GM23248 (cell line): ENCODE results near the gene GFOD1. TPM values are rescaled to one million over a fixed set of nuclear protein-coding genes. Genes with fewer than 3 reads are reported as not detected.

Source experiments
- DNase-seq: peaks from one replicate; pipeline ENCODE4 v3.0.0-alpha.2; 2015
- H2AFZ ChIP-seq: fragments of 200-600 bp; sonication (generic); 2 replicates; pipeline ENCODE4 v1.6.1; 2016; ENCODE audit warnings: antibody characterized with exemption
- H3F3A ChIP-seq: fragments of 200-600 bp; sonication (generic); 2 replicates; pipeline ENCODE4 v1.6.1; 2016; ENCODE audit warnings: mild to moderate bottlenecking, antibody characterized with exemption, mixed run types; ENCODE audit not compliant: insufficient read depth
- H3K27ac ChIP-seq: fragments of 200-600 bp; sonication (generic); 2 replicates; pipeline ENCODE4 v1.5.1; 2016; ENCODE audit warnings: mild to moderate bottlenecking
- H3K27me3 ChIP-seq: fragments of 200-600 bp; sonication (generic); replicated peaks from 2 replicates; pipeline ENCODE4 v1.6.1; 2016; ENCODE audit warnings: mild to moderate bottlenecking; ENCODE audit not compliant: insufficient read depth
- H3K36me3 ChIP-seq: fragments of 200-600 bp; sonication (generic); 2 replicates; pipeline ENCODE4 v1.6.1; 2016; ENCODE audit warnings: low read depth, mild to moderate bottlenecking
- H3K4me1 ChIP-seq: fragments of 200-600 bp; sonication (generic); 2 replicates; pipeline ENCODE4 v1.6.1; 2016; ENCODE audit warnings: mild to moderate bottlenecking; ENCODE audit not compliant: insufficient read depth
- H3K4me2 ChIP-seq: fragments of 200-600 bp; sonication (generic); one replicate; pipeline ENCODE4 v1.6.1; 2016; ENCODE audit warnings: mild to moderate bottlenecking; ENCODE audit not compliant: unreplicated experiment
- H3K4me3 ChIP-seq: fragments of 200-600 bp; sonication (generic); 2 replicates; pipeline ENCODE4 v1.5.1; 2016; ENCODE audit warnings: mild to moderate bottlenecking
- H3K79me2 ChIP-seq: fragments of 200-600 bp; sonication (generic); 2 replicates; pipeline ENCODE4 v1.6.1; 2016; ENCODE audit warnings: mild to moderate bottlenecking; ENCODE audit not compliant: insufficient read depth
- H3K9ac ChIP-seq: fragments of 200-600 bp; sonication (generic); 2 replicates; pipeline ENCODE4 v1.6.1; 2016; ENCODE audit warnings: mild to moderate bottlenecking
- H3K9me2 ChIP-seq: fragments of 200-600 bp; sonication (generic); 2 replicates; pipeline ENCODE4 v1.6.1; 2016; ENCODE audit warnings: mixed run types, mild to moderate bottlenecking, moderate library complexity; ENCODE audit not compliant: insufficient read depth
- H3K9me3 ChIP-seq: fragments of 200-600 bp; sonication (generic); one replicate; pipeline ENCODE4 v1.6.1; 2017; ENCODE audit warnings: low read depth
- H4K20me1 ChIP-seq: fragments of 200-600 bp; sonication (generic); 2 replicates; pipeline ENCODE4 v1.6.0; 2016; ENCODE audit not compliant: insufficient read depth
- EZH2 ChIP-seq: fragments of 200-600 bp; sonication (generic); IDR thresholded peaks from 2 replicates; pipeline ENCODE4 v1.6.1; 2018; ENCODE audit warnings: antibody characterized with exemption, mild to moderate bottlenecking; ENCODE audit not compliant: insufficient read depth, poor library complexity, severe bottlenecking
- EZH2phosphoT487 ChIP-seq: fragments of 200-600 bp; sonication (generic); IDR thresholded peaks from 2 replicates; pipeline ENCODE4 v1.6.1; 2018; ENCODE audit warnings: antibody characterized with exemption, moderate library complexity, mild to moderate bottlenecking, low read depth; ENCODE audit not compliant: insufficient read depth
- WGBS, 2 experiments: methylation state at CpG; one replicate each; pipeline ENCODE4 v1.1.6; 2015 to 2017; ENCODE audit warnings: low lambda C conversion rate in 2 of 2, low coverage in 1 of 2; ENCODE audit errors: missing lambda C conversion rate in 2 of 2; 5-methylcytosine and 5-hydroxymethylcytosine counted together
- in situ Hi-C: fragments of 300-500 bp; cut with MboI; formaldehyde crosslinking; loops from 2 replicates; pipeline ENCODE4 v1.15.0; 2020
- polyA plus RNA-seq: library from polyadenylated mRNA; unstranded; fragments of >200 nt; fragmentation: Nextera tagmentation; extraction: Ambion mirVana; gene quantifications from 2 replicates; pipeline ENCODE4 v1.2.1, GENCODE V29; 2016
- total RNA-seq: library from RNA; depleted of rRNA; stranded (reverse); fragments of >200 nt; shearing (Covaris generic); gene quantifications from 2 replicates; pipeline ENCODE4 v1.2.3, GENCODE V29; 2014

The GFOD1 gene
- total and polyA plus RNA-seq, 2 experiments from 2014 or later = 0.84 to 0.97 TPM

- no peak overlapping the region for H3K9ac ChIP-seq
- in situ Hi-C loops = no loop called here
- H3K27me3 ChIP-seq = no peaks in the 10 kb centered on the region
These were observed 91.1 kb downstream of the GFOD1 start for GRCh38 chr6:13396241-13396792.

GRCh38 chr6:13395272-13396237 lies 91.8 kb downstream of the GFOD1 start:
- Histone ChIP-seq H3K36me3 (no peaks in the 10 kb centered on the region), H3K27me3 (no peaks in the 10 kb centered on the region), H3K4me3 (no peak overlapping the region), H3K9me2 (no peaks in the 10 kb centered on the region), H2AFZ (no peak overlapping the region), H3K79me2 (no peaks in the 10 kb centered on the region), H3K4me1 (peaks cover 5% of the 10 kb centered on the region; the same call in 1 of the 2 replicates), H3K9me3 (no peaks in the 10 kb centered on the region), H3F3A (no peaks in the 10 kb centered on the region), H4K20me1 (no peaks in the 10 kb centered on the region), H3K27ac (no peak overlapping the region), H3K9ac (no peak overlapping the region), H3K4me2 (no peak overlapping the region)
- DNase-seq = peak; percentile 81
- in situ Hi-C loops = no loop called here
- TF ChIP-seq EZH2phosphoT487 = no peak
- no peak for TF ChIP-seq EZH2
- WGBS, 2 experiments = 74% methylated on average over 12 of the region's 12 CpGs

More at GRCh38 chr6:13396241-13396792, 91.1 kb downstream of the GFOD1 start:
- Histone ChIP-seq H3K4me2 (no peak overlapping the region), H3K79me2 (no peaks in the 10 kb centered on the region), H2AFZ (no peak overlapping the region), H3K4me1 (peaks cover 5% of the 10 kb centered on the region; the same call in 1 of the 2 replicates), H3K36me3 (no peaks in the 10 kb centered on the region), H3K9me3 (no peaks in the 10 kb centered on the region), H3K4me3 (no peak overlapping the region), H3F3A (no peaks in the 10 kb centered on the region), H3K9me2 (no peaks in the 10 kb centered on the region), H3K27ac (no peak overlapping the region), H4K20me1 (no peaks in the 10 kb centered on the region)
- 95 to 96% methylated on average over 3 of the region's 3 CpGs for WGBS, 2 experiments
- no peak for DNase-seq
- TF ChIP-seq EZH2phosphoT487 = no peak
- no peak for TF ChIP-seq EZH2

GRCh38 chr6:13392462-13392861 lies 94.9 kb downstream of the GFOD1 start:
- Histone ChIP-seq H3K4me2 (no peak overlapping the region), H3K9ac (no peak overlapping the region), H4K20me1 (no peaks in the 10 kb centered on the region), H3K4me3 (no peak overlapping the region), H3K9me2 (no peaks in the 10 kb centered on the region), H3K27me3 (no peaks in the 10 kb centered on the region), H3K36me3 (no peaks in the 10 kb centered on the region), H3K27ac (no peak overlapping the region), H3F3A (no peaks in the 10 kb centered on the region), H3K4me1 (peaks cover 5% of the 10 kb centered on the region; the same call in 1 of the 2 replicates), H2AFZ (no peak overlapping the region), H3K79me2 (no peaks in the 10 kb centered on the region), H3K9me3 (no peaks in the 10 kb centered on the region)
- 50% methylated on average over 2 of the region's 2 CpGs for WGBS, 2 experiments
- TF ChIP-seq EZH2phosphoT487 = no peak
- TF ChIP-seq EZH2 = no peak
- in situ Hi-C loops = no loop called here
- DNase-seq = no peak

DNA sequence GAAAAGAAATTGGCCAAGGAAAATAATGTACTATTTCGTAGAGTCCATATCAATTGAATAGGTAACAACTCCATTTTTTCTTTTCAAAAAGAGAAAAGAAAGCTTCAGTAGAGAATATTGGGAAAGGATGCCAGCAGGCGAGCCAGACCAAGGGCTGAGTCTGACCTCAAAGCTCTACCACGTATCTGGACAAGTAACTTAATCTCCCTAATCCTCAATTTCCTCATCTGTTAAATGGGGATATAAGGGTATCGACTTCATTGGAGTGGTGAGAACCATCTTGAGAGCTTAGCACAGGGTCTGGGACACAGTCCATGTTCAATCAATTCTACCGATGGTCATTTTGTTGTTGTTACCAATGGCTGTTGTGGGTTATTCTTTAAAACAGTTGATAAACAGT lies 95.9 kb downstream of the GFOD1 start:
- H3K36me3 ChIP-seq = no peaks in the 10 kb centered on the region
- no peaks in the 10 kb centered on the region for H3K9me2 ChIP-seq
- DNase-seq = no peak
- H3K9ac ChIP-seq = no peak overlapping the region
- 95 to 96% methylated on average over 5 of the region's 5 CpGs for WGBS, 2 experiments
- no peak overlapping the region for H3K27ac ChIP-seq
- no peaks in the 10 kb centered on the region for H3K27me3 ChIP-seq
- no peak overlapping the region for H3K4me2 ChIP-seq
- H3F3A ChIP-seq = no peaks in the 10 kb centered on the region
- H3K4me1 ChIP-seq = peaks cover 5% of the 10 kb centered on the region; the same call in 1 of the 2 replicates
- TF ChIP-seq EZH2 (no peak), EZH2phosphoT487 (no peak)
- no peak overlapping the region for H3K4me3 ChIP-seq
- no peaks in the 10 kb centered on the region for H4K20me1 ChIP-seq
- in situ Hi-C loops = no loop called here
- no peaks in the 10 kb centered on the region for H3K79me2 ChIP-seq
- H3K9me3 ChIP-seq = no peaks in the 10 kb centered on the region
- H2AFZ ChIP-seq = no peak overlapping the region
